Epithelial cell of proximal tubule (primary cell): ENCODE measurements around the gene ATRNL1. TPM values are rescaled to one million over a fixed set of nuclear protein-coding genes. Genes with fewer than 3 reads are reported as not detected.
"Not testable (repeated sequence)": the region's sequence is repeated elsewhere in the genome, so short reads cannot be mapped to it uniquely, and the experiment has no call there.

Experiments
- DNase-seq: peaks from one replicate; pipeline ENCODE4 v3.0.0-alpha.2; 2011; ENCODE audit warnings: low read depth
- H3K4me3 ChIP-seq: 2 replicates; pipeline ENCODE4 v1.5.1; 2011; ENCODE audit warnings: low read depth, mild to moderate bottlenecking, low read length
- CTCF ChIP-seq: conservative IDR thresholded peaks from 2 replicates; pipeline ENCODE4 v1.5.1; 2012; ENCODE audit warnings: low read depth, mild to moderate bottlenecking, low read length
- total RNA-seq: library from RNA; depleted of rRNA; stranded (reverse); fragments of >200 nt; gene quantifications from 2 replicates; pipeline ENCODE4 v1.2.3, GENCODE V29; 2015

ATRNL1 gene
- total RNA-seq, 1 donor from 2014 or later, result 12.4 TPM

GRCh38 chr10:115141254-115141653, 48.1 kb downstream of the ATRNL1 start:
- H3K4me3 ChIP-seq, result no peak overlapping the region
- TF ChIP-seq CTCF, result peak; percentile 56
- no peak for DNase-seq

DNA sequence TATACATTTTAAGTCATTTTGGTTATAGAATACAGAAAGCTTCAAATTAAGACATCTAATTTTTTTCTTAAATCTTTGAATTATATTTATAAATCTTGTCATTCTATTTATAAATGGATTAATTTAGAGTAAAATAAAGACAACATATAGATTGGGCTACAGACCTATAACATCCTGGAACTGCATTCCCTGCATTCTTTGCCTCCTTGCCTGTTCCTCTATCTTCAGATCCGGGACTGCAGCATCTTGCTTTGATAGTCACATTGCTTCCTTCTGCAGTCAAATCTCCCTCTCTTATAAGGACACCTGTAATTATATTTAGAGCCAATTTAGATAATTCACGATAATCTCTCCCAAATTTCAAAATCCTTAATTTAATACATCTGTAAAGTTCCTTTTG, 64.2 kb downstream of the ATRNL1 start:
- DNase-seq, result no peak
- no peak for TF ChIP-seq CTCF
- no peak overlapping the region for H3K4me3 ChIP-seq

DNA sequence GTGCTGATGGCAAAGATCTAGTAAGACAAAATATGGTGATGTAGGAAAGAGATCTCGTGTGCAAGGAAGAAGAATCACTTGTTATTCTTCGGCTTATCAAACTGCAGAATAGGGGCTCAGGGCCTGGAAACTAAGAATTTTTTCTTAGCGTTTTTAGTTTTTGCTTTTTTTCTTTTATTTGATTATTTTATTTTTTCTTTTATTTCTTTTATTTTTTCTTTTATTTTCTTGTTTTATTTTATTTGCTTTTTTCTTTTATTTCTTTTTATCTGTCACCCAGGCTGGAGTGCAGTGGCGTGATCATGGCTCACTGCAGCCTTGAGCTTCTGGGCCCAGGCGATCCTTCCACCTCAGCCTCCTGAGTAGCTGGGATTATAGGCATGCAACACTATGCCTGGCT, 70.0 kb downstream of the ATRNL1 start:
- no peak overlapping the region for H3K4me3 ChIP-seq
- no peak for DNase-seq

DNA sequence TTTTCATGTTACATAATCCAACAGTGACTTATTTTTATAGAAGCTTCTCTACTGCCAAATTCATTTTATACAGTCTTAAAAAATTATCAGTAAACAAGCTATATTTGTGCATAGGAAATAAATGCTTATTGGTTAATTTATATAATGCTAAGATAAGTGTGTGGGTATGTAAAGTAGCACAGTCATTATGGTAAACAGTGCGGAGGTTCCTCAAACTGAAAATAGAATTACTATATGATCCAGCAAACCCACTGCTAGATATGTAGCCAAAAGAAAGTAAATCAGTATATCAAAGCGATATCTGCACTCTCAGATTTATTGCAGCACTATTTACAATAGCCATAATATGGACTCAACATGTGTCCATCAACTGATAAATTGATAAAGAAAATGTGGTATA, 71.1 kb downstream of the ATRNL1 start:
- no peak overlapping the region for H3K4me3 ChIP-seq
- no peak for DNase-seq
- TF ChIP-seq CTCF, result no peak

More for the DNA sequence above, 70.0 kb downstream of the ATRNL1 start:
- TF ChIP-seq CTCF, result no peak

DNA sequence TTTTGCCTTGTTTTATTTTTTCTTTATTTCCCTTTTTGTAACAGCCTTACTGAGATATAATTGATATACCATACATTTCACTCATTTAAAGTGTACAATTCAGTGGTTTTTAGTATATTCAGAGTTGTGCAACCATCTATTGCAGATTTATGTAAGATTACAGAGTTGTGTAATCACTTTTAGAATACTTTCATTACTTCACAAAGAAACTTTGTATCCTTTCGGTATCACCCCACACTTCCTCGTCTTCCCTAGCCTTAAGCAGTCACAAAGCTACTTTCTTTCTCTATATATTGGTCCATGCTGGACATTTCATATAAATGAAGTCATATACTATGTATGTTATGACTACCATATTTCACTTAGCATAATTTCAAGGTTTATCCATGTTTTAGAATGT, 74.6 kb downstream of the ATRNL1 start:
- no peak overlapping the region for H3K4me3 ChIP-seq
- no peak for DNase-seq
- TF ChIP-seq CTCF, result no peak

- no peak for DNase-seq
- TF ChIP-seq CTCF, result peak; percentile 43
- no peak overlapping the region for H3K4me3 ChIP-seq
Observed at GRCh38 chr10:115171392-115171960, 78.3 kb downstream of the ATRNL1 start.

DNA sequence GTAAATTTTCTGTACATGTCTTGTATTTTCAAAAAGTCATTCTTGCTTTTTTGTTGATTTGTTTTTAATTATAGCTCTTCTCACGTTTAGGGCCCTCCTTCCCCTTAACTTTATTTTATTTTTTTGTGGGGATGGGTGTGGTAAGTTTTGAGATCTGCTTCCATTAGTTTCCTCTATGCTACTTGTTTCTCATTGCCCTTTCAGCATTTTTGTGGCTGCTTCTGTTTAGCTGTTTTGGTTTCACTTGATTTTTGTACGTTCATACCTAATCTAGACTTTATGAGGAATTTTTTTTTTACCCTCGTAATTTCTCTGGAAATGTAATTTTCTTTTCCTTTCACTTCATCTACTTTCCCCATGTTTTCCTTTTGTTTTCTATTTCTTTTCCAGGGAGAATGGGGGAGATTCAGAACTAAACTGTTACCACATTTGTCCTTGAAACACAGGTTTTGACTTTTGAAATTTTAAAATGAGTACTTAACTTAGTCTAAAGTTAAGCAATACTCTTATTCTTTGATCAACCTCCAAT, 80.8 kb downstream of the ATRNL1 start:
- no peak overlapping the region for H3K4me3 ChIP-seq
- no peak for DNase-seq
- TF ChIP-seq CTCF, result no peak

- DNase-seq, H3K4me3 ChIP-seq: not testable (repeated sequence)
Observed at GRCh38 chr10:115207276-115207675, 114.1 kb downstream of the ATRNL1 start.
